ENCODE results near the gene SHMT2. TPM values are rescaled to one million over a fixed set of nuclear protein-coding genes. Genes with fewer than 3 reads are reported as not detected.

The SHMT2 gene
- total RNA-seq, 1 donor from 2014 or later: 90.2 TPM

- H3K36me3 ChIP-seq: no peaks in the 10 kb centered on the region
Observed at GRCh38 chr12:57200497-57200896, 29.0 kb upstream of the SHMT2 start.

GRCh38 chr12:57201219-57201618 is 28.3 kb upstream of the SHMT2 start:
- no peaks in the 10 kb centered on the region for H3K9me3 Mint-ChIP-seq
- H3K4me1 Mint-ChIP-seq: no peaks in the 10 kb centered on the region
- Histone ChIP-seq H3K27ac (no peak overlapping the region), H3K9ac (no peak overlapping the region), H3K4me2 (no peak overlapping the region), H3F3A (ENCODE audit: low read depth) (no peaks in the 10 kb centered on the region), H3K9me3 (ENCODE audit: low read depth) (no peaks in the 10 kb centered on the region), H4K20me1 (ENCODE audit: low read depth) (no peaks in the 10 kb centered on the region), H3K79me2 (ENCODE audit: low read depth) (no peaks in the 10 kb centered on the region), H3K27me3 (no peaks in the 10 kb centered on the region), H3K4me3 (no peak overlapping the region), H2AFZ (replicated peaks) (no peak overlapping the region), H3K36me3 (no peaks in the 10 kb centered on the region), H3K4me1 (no peaks in the 10 kb centered on the region)
- peaks cover 5% of the 10 kb centered on the region for H3K27me3 Mint-ChIP-seq (ENCODE audit: insufficient read depth, low read depth)
- no peak overlapping the region for H3K4me3 Mint-ChIP-seq
- peaks cover 27% of the 10 kb centered on the region for H3K36me3 Mint-ChIP-seq
- TF ChIP-seq EZH2 (IDR thresholded peaks at IDR 0.05): no peak
- no peak for TF ChIP-seq CTCF (IDR thresholded peaks at IDR 0.05)
- TF ChIP-seq EZH2phosphoT487 (IDR thresholded peaks at IDR 0.05): no peak
- no peak for DNase-seq (ENCODE audit: low spot score)
- H3K27ac Mint-ChIP-seq: no peak overlapping the region

More at GRCh38 chr12:57200497-57200896, 29.0 kb upstream of the SHMT2 start:
- Histone ChIP-seq H4K20me1 (ENCODE audit: low read depth) (no peaks in the 10 kb centered on the region), H3K27me3 (no peaks in the 10 kb centered on the region), H3F3A (ENCODE audit: low read depth) (no peaks in the 10 kb centered on the region), H3K4me2 (no peak overlapping the region), H3K4me1 (no peaks in the 10 kb centered on the region), H2AFZ (replicated peaks) (no peak overlapping the region), H3K9ac (no peak overlapping the region), H3K27ac (no peak overlapping the region), H3K9me3 (ENCODE audit: low read depth) (no peaks in the 10 kb centered on the region), H3K79me2 (ENCODE audit: low read depth) (no peaks in the 10 kb centered on the region), H3K4me3 (no peak overlapping the region)
- Mint-ChIP-seq H3K4me3 (no peak overlapping the region), H3K4me1 (no peaks in the 10 kb centered on the region), H3K9me3 (no peaks in the 10 kb centered on the region), H3K27me3 (ENCODE audit: insufficient read depth, low read depth) (peaks cover 5% of the 10 kb centered on the region), H3K27ac (no peak overlapping the region), H3K36me3 (peaks cover 23% of the 10 kb centered on the region)
- TF ChIP-seq CTCF (IDR thresholded peaks at IDR 0.05) (no peak), EZH2 (IDR thresholded peaks at IDR 0.05) (no peak), EZH2phosphoT487 (IDR thresholded peaks at IDR 0.05) (no peak)
- DNase-seq (ENCODE audit: low spot score): no peak

GRCh38 chr12:57201631-57202030 is 27.9 kb upstream of the SHMT2 start:
- H3K9me3 Mint-ChIP-seq: no peaks in the 10 kb centered on the region
- H3K9ac ChIP-seq: no peak overlapping the region
- DNase-seq (ENCODE audit: low spot score): no peak
- H3K27me3 ChIP-seq: no peaks in the 10 kb centered on the region
- H3K9me3 ChIP-seq (ENCODE audit: low read depth): no peaks in the 10 kb centered on the region
- H3K4me3 ChIP-seq: no peak overlapping the region
- H3F3A ChIP-seq (ENCODE audit: low read depth): no peaks in the 10 kb centered on the region
- no peak overlapping the region for H3K4me2 ChIP-seq
- TF ChIP-seq EZH2phosphoT487 (IDR thresholded peaks at IDR 0.05) (no peak), EZH2 (IDR thresholded peaks at IDR 0.05) (no peak), CTCF (IDR thresholded peaks at IDR 0.05) (no peak)
- peaks cover 5% of the 10 kb centered on the region for H3K27me3 Mint-ChIP-seq (ENCODE audit: insufficient read depth, low read depth)
- H3K4me3 Mint-ChIP-seq: no peak overlapping the region
- no peaks in the 10 kb centered on the region for H3K36me3 ChIP-seq
- no peak overlapping the region for H2AFZ ChIP-seq (replicated peaks)
- H3K4me1 ChIP-seq: no peaks in the 10 kb centered on the region
- H3K36me3 Mint-ChIP-seq: peaks cover 27% of the 10 kb centered on the region
- no peak overlapping the region for H3K27ac Mint-ChIP-seq
- no peaks in the 10 kb centered on the region for H3K4me1 Mint-ChIP-seq
- no peaks in the 10 kb centered on the region for H4K20me1 ChIP-seq (ENCODE audit: low read depth)
- no peak overlapping the region for H3K27ac ChIP-seq
- H3K79me2 ChIP-seq (ENCODE audit: low read depth): no peaks in the 10 kb centered on the region
